IMR-90 (cell line): ENCODE results near the gene PREB. TPM values are rescaled to one million over a fixed set of nuclear protein-coding genes. Genes with fewer than 3 reads are reported as not detected.

Experiments
- ATAC-seq: fragments of 200-7000 bp; cut with Tn5 transposase; 2 replicates; pipeline ENCODE4 v1.9.1; 2020; ENCODE audit warnings: low read depth, mild to moderate bottlenecking, moderate library complexity
- BruUV-seq: library from RNA; stranded (reverse); fragments of 400-500 nt; replicated peaks from 2 replicates; lab custom pipeline; 2021; lab: Mats Ljungman, UMichigan
- CTCF ChIA-PET: fragments of 300-600 bp; formaldehyde crosslinking; extraction: SDS; loops from one replicate; lab custom pipeline; 2021; ENCODE audit warnings: antibody characterized with exemption; lab: Yijun Ruan, JAX
- POLR2A ChIA-PET: fragments of 300-600 bp; sonication (Branson Sonifier 250); formaldehyde crosslinking; loops from one replicate; lab custom pipeline; 2022; ENCODE audit warnings: antibody characterized with exemption; ENCODE audit not compliant: unreplicated experiment; lab: Charles Lee
- DNase-seq: peaks from one replicate; pipeline ENCODE4 v3.0.0; 2013
- H2AFZ ChIP-seq: replicated peaks from 2 replicates; pipeline ENCODE3; 2013; ENCODE audit warnings: low read length, mild to moderate bottlenecking; ENCODE audit not compliant: poor library complexity
- H2AK5ac ChIP-seq: 2 replicates; pipeline ENCODE4 v1.6.1; 2013; ENCODE audit warnings: low read depth, low read length, inconsistent platforms
- H2AK9ac ChIP-seq: replicated peaks from 2 replicates; pipeline ENCODE3; 2013; ENCODE audit warnings: mild to moderate bottlenecking, low read depth, low read length, moderate library complexity; ENCODE audit not compliant: poor library complexity
- H2BK120ac ChIP-seq: 2 replicates; pipeline ENCODE4 v1.6.1; 2013; ENCODE audit warnings: low read depth, low read length, inconsistent platforms
- H2BK15ac ChIP-seq: 3 replicates; pipeline ENCODE4 v1.6.1; 2013; ENCODE audit warnings: low read depth, low read length, inconsistent platforms
- H2BK20ac ChIP-seq: 2 replicates; pipeline ENCODE4 v1.6.1; 2013; ENCODE audit warnings: low read depth, mild to moderate bottlenecking, inconsistent platforms, low read length, moderate library complexity
- H2BK5ac ChIP-seq: 2 replicates; pipeline ENCODE4 v1.6.1; 2013; ENCODE audit warnings: mild to moderate bottlenecking, low read depth, low read length, inconsistent platforms; ENCODE audit not compliant: poor library complexity, severe bottlenecking
- H3K14ac ChIP-seq: replicated peaks from 2 replicates; pipeline ENCODE4 v1.6.1; 2013; ENCODE audit warnings: low read depth, low read length, inconsistent platforms
- H3K18ac ChIP-seq: 2 replicates; pipeline ENCODE4 v1.6.1; 2013; ENCODE audit warnings: low read depth, low read length, control low read depth
- H3K23ac ChIP-seq: 2 replicates; pipeline ENCODE4 v1.6.1; 2013; ENCODE audit warnings: low read depth, low read length, inconsistent platforms
- H3K27ac ChIP-seq: 2 replicates; pipeline ENCODE4 v1.5.1; 2013; ENCODE audit warnings: mild to moderate bottlenecking, control low read depth, low read length; ENCODE audit not compliant: insufficient read depth
- H3K27me3 ChIP-seq: 2 replicates; pipeline ENCODE4 v1.6.1; 2013; ENCODE audit warnings: low read length; ENCODE audit not compliant: control insufficient read depth, insufficient read depth
- H3K36me3 ChIP-seq: 2 replicates; pipeline ENCODE4 v1.6.1; 2013; ENCODE audit warnings: low read length, mixed read lengths; ENCODE audit not compliant: control insufficient read depth, insufficient read depth
- H3K4ac ChIP-seq: 2 replicates; pipeline ENCODE4 v1.6.1; 2013; ENCODE audit warnings: low read depth, low read length, inconsistent platforms
- H3K4me1 ChIP-seq: 2 replicates; pipeline ENCODE4 v1.6.1; 2013; ENCODE audit warnings: low read length, mixed read lengths; ENCODE audit not compliant: control insufficient read depth, insufficient read depth
- H3K4me2 ChIP-seq: 2 replicates; pipeline ENCODE4 v1.6.1; 2013; ENCODE audit warnings: low read depth, mild to moderate bottlenecking, control low read depth, low read length, moderate library complexity
- H3K4me3 ChIP-seq: 2 replicates; pipeline ENCODE4 v1.5.1; 2013; ENCODE audit warnings: low read depth, mild to moderate bottlenecking, control low read depth, low read length, moderate library complexity; ENCODE audit not compliant: insufficient read depth
- H3K56ac ChIP-seq: 2 replicates; pipeline ENCODE4 v1.6.1; 2013; ENCODE audit warnings: low read length, inconsistent platforms; ENCODE audit not compliant: insufficient read depth; ENCODE audit errors: extremely low read depth
- H3K79me1 ChIP-seq, 2 experiments: 2 replicates each; pipeline ENCODE4 v1.6.1; 2013; ENCODE audit warnings: low read length in 2 of 2, inconsistent platforms in 1 of 2, low read depth in 1 of 2
- H3K9ac ChIP-seq: 2 replicates; pipeline ENCODE4 v1.6.1; 2013; ENCODE audit warnings: low read depth, low read length, control low read depth
- H3K9me1 ChIP-seq: 2 replicates; pipeline ENCODE4 v1.6.1; 2013; ENCODE audit warnings: low read length, inconsistent platforms; ENCODE audit not compliant: insufficient read depth
- H3K9me3 ChIP-seq: 2 replicates; pipeline ENCODE4 v1.6.1; 2013; ENCODE audit warnings: low read length; ENCODE audit not compliant: control insufficient read depth, insufficient read depth
- H4K20me1 ChIP-seq: 2 replicates; pipeline ENCODE4 v1.6.1; 2013; ENCODE audit warnings: low read length, inconsistent platforms; ENCODE audit not compliant: insufficient read depth
- H4K5ac ChIP-seq: 2 replicates; pipeline ENCODE4 v1.6.1; 2013; ENCODE audit warnings: mild to moderate bottlenecking, low read depth, low read length, control low read depth
- H4K8ac ChIP-seq, 2 experiments: 2 replicates each; pipeline ENCODE4 v1.6.1; 2013; ENCODE audit warnings: low read depth in 2 of 2, low read length in 2 of 2, control low read depth in 1 of 2, inconsistent platforms in 1 of 2
- H4K91ac ChIP-seq: 2 replicates; pipeline ENCODE4 v1.6.1; 2013; ENCODE audit warnings: low read depth, low read length, inconsistent platforms; ENCODE audit not compliant: insufficient read depth
- CEBPB ChIP-seq: IDR thresholded peaks from 2 replicates; pipeline ENCODE4 v1.6.1; 2012; ENCODE audit warnings: low read depth, low read length, improper control_type of control experiment
- MAFK ChIP-seq: IDR thresholded peaks from 2 replicates; pipeline ENCODE4 v1.6.1; 2012; ENCODE audit warnings: low read depth, low read length, improper control_type of control experiment
- RCOR1 ChIP-seq: IDR thresholded peaks from 2 replicates; pipeline ENCODE4 v1.6.1; 2012; ENCODE audit warnings: mild to moderate bottlenecking, low read length, improper control_type of control experiment; ENCODE audit not compliant: insufficient replicate concordance
- WGBS, 2 experiments: methylation state at CpG; one replicate each; pipeline versions ENCODE4 v1.1.5 to v1.1.7; 2013; ENCODE audit warnings: missing lambda C conversion rate in 2 of 2; ENCODE audit not compliant: insufficient read length in 1 of 2; ENCODE audit errors: extremely low coverage in 2 of 2; 5-methylcytosine and 5-hydroxymethylcytosine counted together
- dilution Hi-C: fragments of 300-500 bp; cut with HindIII; formaldehyde crosslinking; loops from one replicate; pipeline ENCODE4 v1.14.3; 2018; ENCODE audit warnings: low sequenced_read_pairs; ENCODE audit not compliant: unreplicated experiment
- in situ Hi-C: fragments of 300-500 bp; cut with MboI; formaldehyde crosslinking; loops from 3 replicates; pipeline ENCODE4 v1.14.3; 2019; ENCODE audit warnings: low sequenced_read_pairs, inconsistent platforms, mixed read lengths
- intact Hi-C: fragments of 100-400 bp; cut with micrococcal nuclease; formaldehyde crosslinking; loops from 2 replicates; pipeline ENCODE4 v1.10.0; 2022
- polyA plus RNA-seq, 3 experiments: library from polyadenylated mRNA; depleted of rRNA; stranded (reverse); fragments of >200 nt; gene quantifications; 2 replicates each; pipeline ENCODE4 v1.2.3, GENCODE V29; 2012; ENCODE audit warnings: low replicate concordance in 1 of 3
- total RNA-seq: library from RNA; depleted of rRNA; stranded (reverse); fragments of >200 nt; gene quantifications from 2 replicates; pipeline ENCODE4 v1.2.3, GENCODE V29; 2012

Gene PREB
- total and polyA plus RNA-seq, 2 of the 4 experiments (the other 2 are of a cell fraction): 38.9 to 52.2 TPM

DNA sequence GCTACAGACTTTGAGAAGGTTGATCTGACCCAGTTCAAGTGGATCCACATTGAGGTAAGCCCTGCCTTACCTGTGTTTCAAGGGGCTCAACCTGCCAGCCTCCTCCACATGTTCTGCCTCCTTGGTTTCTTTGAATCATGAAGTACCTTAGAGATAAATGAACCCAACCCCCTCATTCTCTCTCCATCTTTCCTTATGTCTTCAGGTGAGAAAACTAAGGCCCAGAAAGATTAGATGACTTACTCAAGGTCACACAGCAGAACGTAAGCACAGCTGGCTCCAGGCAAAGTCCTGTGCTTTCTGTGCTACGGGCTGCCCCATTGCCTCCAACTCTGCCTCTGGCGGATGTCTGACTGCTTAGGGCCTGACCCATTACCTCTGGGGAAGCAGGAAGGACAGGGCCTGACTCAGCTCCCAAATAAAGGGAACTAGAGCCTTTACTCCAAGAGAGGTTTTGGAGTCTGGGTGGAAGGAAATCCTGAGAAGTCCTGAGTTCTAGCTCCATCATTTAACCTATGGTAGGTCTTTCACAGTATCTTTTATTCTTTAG lies 37.6 kb downstream of the PREB start:
- no peaks in the 10 kb centered on the region for H3K79me1 ChIP-seq
- no peak overlapping the region for H3K4me3 ChIP-seq
- peaks cover 7% of the 10 kb centered on the region; the same call in 1 of the 2 replicates for H3K9me1 ChIP-seq
- no peak overlapping the region for H3K27ac ChIP-seq
- BruUV-seq: no TSS peak
- no peak overlapping the region for H2BK120ac ChIP-seq
- H3K14ac ChIP-seq: no peak overlapping the region
- no peak overlapping the region for H2BK5ac ChIP-seq
- no peak overlapping the region for H3K23ac ChIP-seq
- H4K8ac ChIP-seq: no peak overlapping the region
- WGBS, 2 experiments: no CpG with 5 or more reads among the region's 3 CpGs
- peak overlapping the region; percentile 63 for H2AK9ac ChIP-seq
- ATAC-seq (no peak), DNase-seq (no peak)
- in situ Hi-C loops: loop anchor here (5.0 kb wide), 1 partner anchor 185 kb away; the partner anchor contains the start of gene TRIM54
- no peak overlapping the region for H3K4me2 ChIP-seq
- H4K20me1 ChIP-seq: no peaks in the 10 kb centered on the region; the same call in 1 of the 2 replicates
- no peak overlapping the region for H4K91ac ChIP-seq
- peaks cover 6% of the 10 kb centered on the region for H3K27me3 ChIP-seq
- H3K4ac ChIP-seq: no peak overlapping the region
- no peaks in the 10 kb centered on the region for H3K36me3 ChIP-seq
- TF ChIP-seq MAFK (no peak), RCOR1 (no peak), CEBPB (no peak)
- intact Hi-C loops: no loop called here
- dilution Hi-C loops: no loop called here
- POLR2A ChIA-PET: no interaction called here
- no peak overlapping the region for H3K9ac ChIP-seq
- H2BK15ac ChIP-seq: no peak overlapping the region
- H4K5ac ChIP-seq: no peak overlapping the region
- H3K56ac ChIP-seq: no peak overlapping the region
- peak overlapping the region; percentile 98 for H2AFZ ChIP-seq
- no peak overlapping the region for H2BK20ac ChIP-seq
- H3K4me1 ChIP-seq: 0 out of 2 replicates have a peak, but pooled peaks cover 3% of the 10 kb centered on the region
- CTCF ChIA-PET: interaction anchor here (2.2 kb wide), 1 partner anchor 95 kb away, joined by 7 read pairs; no protein-coding TSS in a partner anchor
- no peaks in the 10 kb centered on the region for H3K9me3 ChIP-seq
- H3K18ac ChIP-seq: no peak overlapping the region
- peak overlapping the region; percentile 20; the same call in 1 of the 2 replicates for H2AK5ac ChIP-seq
